Stomach smooth muscle (tissue), 2 donors: ENCODE results near the gene LRIG2.
"Not testable (repeated sequence)": the region's sequence is repeated elsewhere in the genome, so short reads cannot be mapped to it uniquely, and the experiment has no call there.

Experiments
- H3K27ac ChIP-seq: one replicate; pipeline ENCODE4 v1.7.0; 2013; ENCODE audit warnings: mild to moderate bottlenecking, low read length, inconsistent platforms
- H3K27me3 ChIP-seq, 2 donors: one replicate each; pipeline ENCODE4 v1.7.0; 2013; ENCODE audit warnings: low read length in 2 of 2; ENCODE audit not compliant: insufficient read depth in 2 of 2, control insufficient read depth in 1 of 2
- H3K36me3 ChIP-seq, 2 donors: one replicate each; pipeline ENCODE4 v1.7.0; 2013; ENCODE audit warnings: low read length in 2 of 2; ENCODE audit not compliant: control insufficient read depth in 2 of 2, insufficient read depth in 2 of 2
- H3K4me1 ChIP-seq: one replicate; pipeline ENCODE4 v1.7.0; 2013; ENCODE audit warnings: low read length; ENCODE audit not compliant: control insufficient read depth, insufficient read depth
- H3K4me3 ChIP-seq, 2 donors: one replicate each; pipeline ENCODE4 v1.7.0; 2013; ENCODE audit warnings: low read length in 2 of 2
- H3K9ac ChIP-seq, 2 donors: one replicate each; pipeline ENCODE4 v1.7.0; 2013; ENCODE audit warnings: low read length in 2 of 2, mild to moderate bottlenecking in 1 of 2
- H3K9me3 ChIP-seq, 2 donors: one replicate each; pipeline ENCODE4 v1.7.0; 2013; ENCODE audit warnings: low read length in 2 of 2; ENCODE audit not compliant: control insufficient read depth in 2 of 2
- donor health status: healthy.
- donor health status: Pancreatic carcinoma.

The LRIG2 gene

GRCh38 chr1:113141650-113142473 lies 68.9 kb downstream of the LRIG2 start:
- H3K4me1 ChIP-seq: peaks cover 2% of the 10 kb centered on the region
- H3K27me3 ChIP-seq: no peaks in the 10 kb centered on the region
- no peak overlapping the region for H3K9ac ChIP-seq
- H3K4me3 ChIP-seq: no peak overlapping the region
- no peaks in the 10 kb centered on the region for H3K36me3 ChIP-seq
- no peak overlapping the region for H3K27ac ChIP-seq
- no peaks in the 10 kb centered on the region for H3K9me3 ChIP-seq

GRCh38 chr1:113142791-113143190 lies 69.8 kb downstream of the LRIG2 start:
- H3K27me3 ChIP-seq: no peaks in the 10 kb centered on the region
- no peaks in the 10 kb centered on the region for H3K36me3 ChIP-seq
- no peak overlapping the region for H3K27ac ChIP-seq
- no peaks in the 10 kb centered on the region for H3K9me3 ChIP-seq
- no peak overlapping the region for H3K4me3 ChIP-seq
- peaks cover 2% of the 10 kb centered on the region for H3K4me1 ChIP-seq
- H3K9ac ChIP-seq: no peak overlapping the region

- Histone ChIP-seq H3K4me3 (no peak overlapping the region), H3K9ac (no peak overlapping the region), H3K36me3 (no peaks in the 10 kb centered on the region), H3K27me3 (no peaks in the 10 kb centered on the region), H3K27ac (no peak overlapping the region), H3K4me1 (no peaks in the 10 kb centered on the region), H3K9me3 (no peaks in the 10 kb centered on the region)
Observed at GRCh38 chr1:113146242-113147072, 73.5 kb downstream of the LRIG2 start.

DNA sequence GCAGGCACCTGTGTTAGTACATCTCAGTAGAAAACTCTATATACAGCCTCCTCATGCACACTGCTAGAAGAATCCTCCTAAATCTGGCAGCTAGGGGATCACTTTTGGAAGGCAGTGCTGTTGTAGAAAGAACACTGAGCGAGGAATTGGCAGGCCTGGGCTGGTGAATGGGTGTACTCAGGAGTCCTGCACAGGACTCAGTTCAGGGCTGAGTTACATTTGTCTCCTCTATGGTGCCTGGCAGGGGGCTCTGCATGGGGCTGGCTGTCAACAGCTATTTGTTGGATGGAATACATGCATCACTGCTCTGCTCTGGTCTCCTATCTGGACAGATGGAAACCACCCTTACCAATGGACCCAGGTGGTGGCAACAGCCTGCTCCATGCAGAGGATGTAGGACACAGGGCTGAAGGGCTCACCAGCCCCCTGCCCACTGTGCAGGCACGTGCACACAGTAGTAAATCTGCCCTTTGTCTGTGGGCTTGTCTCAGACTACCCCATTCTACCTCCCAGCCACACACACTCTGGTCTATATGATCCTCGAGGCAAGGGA lies 74.2 kb downstream of the LRIG2 start:
- H3K36me3 ChIP-seq: no peaks in the 10 kb centered on the region
- H3K9ac ChIP-seq: no peak overlapping the region
- H3K4me1 ChIP-seq: no peaks in the 10 kb centered on the region
- H3K9me3 ChIP-seq: no peaks in the 10 kb centered on the region
- no peak overlapping the region for H3K4me3 ChIP-seq
- no peak overlapping the region for H3K27ac ChIP-seq
- H3K27me3 ChIP-seq: no peaks in the 10 kb centered on the region

DNA sequence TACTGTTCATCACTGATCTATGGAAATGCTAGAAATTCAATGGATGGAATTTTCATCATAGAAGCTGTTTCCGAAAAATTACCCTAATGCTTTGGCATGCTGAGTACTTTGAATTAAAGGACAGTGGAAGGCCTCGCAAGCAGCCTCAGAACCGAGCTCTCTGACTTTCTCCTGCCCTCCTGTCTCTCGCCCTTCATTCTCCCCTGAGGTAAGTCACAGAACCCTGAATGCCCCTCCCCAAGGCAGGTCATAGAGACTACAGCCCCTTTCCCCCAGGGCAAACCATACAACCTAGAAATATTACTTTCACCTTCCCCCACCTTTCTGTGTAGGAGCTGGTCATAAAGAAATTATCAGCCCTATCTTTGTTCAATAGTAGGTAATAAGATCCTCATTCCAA lies 74.8 kb downstream of the LRIG2 start:
- no peaks in the 10 kb centered on the region for H3K4me1 ChIP-seq
- no peak overlapping the region for H3K27ac ChIP-seq
- H3K4me3 ChIP-seq: no peak overlapping the region
- H3K9me3 ChIP-seq: no peaks in the 10 kb centered on the region
- H3K27me3 ChIP-seq: no peaks in the 10 kb centered on the region
- no peak overlapping the region for H3K9ac ChIP-seq
- H3K36me3 ChIP-seq: no peaks in the 10 kb centered on the region

GRCh38 chr1:113150494-113150893 lies 77.5 kb downstream of the LRIG2 start:
- H3K27ac ChIP-seq, H3K9ac ChIP-seq, H3K9me3 ChIP-seq, H3K4me3 ChIP-seq, H3K36me3 ChIP-seq, H3K4me1 ChIP-seq, H3K27me3 ChIP-seq: not testable (repeated sequence)

GRCh38 chr1:113153116-113153803 lies 80.3 kb downstream of the LRIG2 start:
- Histone ChIP-seq H3K27ac (no peak overlapping the region), H3K36me3 (no peaks in the 10 kb centered on the region), H3K9me3 (peaks cover 0 to 4% of the 10 kb centered on the region in 2 donors), H3K4me3 (no peak overlapping the region), H3K4me1 (no peaks in the 10 kb centered on the region), H3K27me3 (no peaks in the 10 kb centered on the region), H3K9ac (no peak overlapping the region)

GRCh38 chr1:113156368-113156767 lies 83.4 kb downstream of the LRIG2 start:
- H3K4me3 ChIP-seq: no peak overlapping the region
- no peaks in the 10 kb centered on the region for H3K4me1 ChIP-seq
- H3K9ac ChIP-seq: no peak overlapping the region
- H3K27me3 ChIP-seq: no peaks in the 10 kb centered on the region
- H3K9me3 ChIP-seq: peaks cover 0 to 4% of the 10 kb centered on the region in 2 donors
- no peaks in the 10 kb centered on the region for H3K36me3 ChIP-seq
- H3K27ac ChIP-seq: no peak overlapping the region

DNA sequence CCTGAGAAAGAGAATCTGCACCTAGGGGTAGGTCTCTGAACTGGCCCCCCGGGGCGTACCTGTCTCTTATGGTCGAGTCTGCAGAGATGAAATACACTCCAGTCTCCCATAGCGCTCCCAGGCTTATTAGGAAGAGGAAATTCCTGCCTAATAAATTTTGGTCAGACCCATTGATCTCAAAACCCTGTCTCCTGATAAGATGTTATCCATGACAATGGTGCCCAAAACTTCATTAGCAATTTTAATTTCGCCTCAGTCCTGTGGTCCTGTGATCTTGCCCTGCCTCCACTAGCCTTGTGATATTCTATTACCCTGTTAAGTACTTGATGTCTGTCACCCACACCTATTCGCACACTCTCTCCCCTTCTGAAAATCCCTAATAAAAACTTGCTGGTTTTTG lies 85.7 kb downstream of the LRIG2 start:
- H3K9me3 ChIP-seq, H3K9ac ChIP-seq, H3K27me3 ChIP-seq, H3K27ac ChIP-seq, H3K4me1 ChIP-seq, H3K36me3 ChIP-seq, H3K4me3 ChIP-seq: not testable (repeated sequence)

GRCh38 chr1:113166473-113166872 lies 93.5 kb downstream of the LRIG2 start:
- no peak overlapping the region for H3K9ac ChIP-seq
- H3K27ac ChIP-seq: no peak overlapping the region
- no peaks in the 10 kb centered on the region for H3K27me3 ChIP-seq
- no peak overlapping the region for H3K4me3 ChIP-seq
- no peaks in the 10 kb centered on the region for H3K36me3 ChIP-seq
- H3K9me3 ChIP-seq: no peaks in the 10 kb centered on the region
- no peaks in the 10 kb centered on the region for H3K4me1 ChIP-seq
